ENCODE data around the gene PMPCA.

PMPCA gene

GRCh38 chr9:136373300-136374182, 36.9 kb upstream of the PMPCA start, which contains the start of gene CARD9:
CARD9 (minus strand) TSS chr9:136373669; CDS start chr9:136372078, 1,591 bp downstream.
- no peak for DNase-seq (ENCODE audit: low spot score)

- no peak for DNase-seq (ENCODE audit: low spot score)
Observed at GRCh38 chr9:136374183-136374575, 36.3 kb upstream of the PMPCA start.

- no peak for DNase-seq (ENCODE audit: low spot score)
Observed at GRCh38 chr9:136375096-136375495, 35.4 kb upstream of the PMPCA start.

- DNase-seq (ENCODE audit: low spot score) = no peak
Observed at GRCh38 chr9:136376457-136376856, 34.0 kb upstream of the PMPCA start.

- no peak for DNase-seq (ENCODE audit: low spot score)
Observed at GRCh38 chr9:136377341-136378169, 32.9 kb upstream of the PMPCA start.

- no peak for DNase-seq (ENCODE audit: low spot score)
Observed at GRCh38 chr9:136378170-136379002, 32.1 kb upstream of the PMPCA start.

- no peak for DNase-seq (ENCODE audit: low spot score)
Observed at GRCh38 chr9:136379003-136379287, 31.5 kb upstream of the PMPCA start.

- DNase-seq (ENCODE audit: low spot score) = no peak
Observed at GRCh38 chr9:136379401-136379800, 31.1 kb upstream of the PMPCA start.

- no peak for DNase-seq (ENCODE audit: low spot score)
Observed at GRCh38 chr9:136379891-136380290, 30.6 kb upstream of the PMPCA start.

- no peak for DNase-seq (ENCODE audit: low spot score)
Observed at GRCh38 chr9:136380381-136380780, 30.1 kb upstream of the PMPCA start.

GRCh38 chr9:136381311-136381710, 29.1 kb upstream of the PMPCA start:
- no peak for DNase-seq (ENCODE audit: low spot score)

- no peak for DNase-seq (ENCODE audit: low spot score)
Observed at GRCh38 chr9:136381966-136382513, 28.4 kb upstream of the PMPCA start.

- no peak for DNase-seq (ENCODE audit: low spot score)
Observed at GRCh38 chr9:136383436-136383835, 27.0 kb upstream of the PMPCA start.

GRCh38 chr9:136385015-136385414, 25.4 kb upstream of the PMPCA start:
- DNase-seq (ENCODE audit: low spot score) = no peak

- DNase-seq (ENCODE audit: low spot score) = no peak
Observed at GRCh38 chr9:136386018-136386417, 24.4 kb upstream of the PMPCA start.

GRCh38 chr9:136387217-136387616, 23.2 kb upstream of the PMPCA start:
- DNase-seq (ENCODE audit: low spot score) = no peak

GRCh38 chr9:136389396-136389795, 21.1 kb upstream of the PMPCA start:
- no peak for DNase-seq (ENCODE audit: low spot score)

- DNase-seq (ENCODE audit: low spot score) = no peak
Observed at GRCh38 chr9:136391737-136392537, 18.5 kb upstream of the PMPCA start.

GRCh38 chr9:136392538-136393449, 17.7 kb upstream of the PMPCA start:
- DNase-seq (ENCODE audit: low spot score) = no peak

- no peak for DNase-seq (ENCODE audit: low spot score)
Observed at GRCh38 chr9:136393531-136393930, 16.9 kb upstream of the PMPCA start.
